Measurements from ENCODE around the gene CBFA2T2.

The CBFA2T2 gene

GRCh38 chr20:33516882-33517281, 27.0 kb downstream of the CBFA2T2 start:
- DNase-seq (ENCODE audit: low spot score) = no peak
- no peak for TF ChIP-seq CTCF (IDR thresholded peaks at IDR 0.05; ENCODE audit: extremely low read depth, missing control alignments)

- TF ChIP-seq CTCF (IDR thresholded peaks at IDR 0.05; ENCODE audit: extremely low read depth, missing control alignments) = no peak
- DNase-seq (ENCODE audit: low spot score) = no peak
Observed at GRCh38 chr20:33518071-33518470, 28.2 kb downstream of the CBFA2T2 start.

- DNase-seq (ENCODE audit: low spot score) = no peak
Observed at GRCh38 chr20:33521461-33521860, 31.6 kb downstream of the CBFA2T2 start.

GRCh38 chr20:33522256-33522820, 32.4 kb downstream of the CBFA2T2 start:
- TF ChIP-seq CTCF (IDR thresholded peaks at IDR 0.05; ENCODE audit: extremely low read depth, missing control alignments) = no peak
- no peak for DNase-seq (ENCODE audit: low spot score)

More at GRCh38 chr20:33521461-33521860, 31.6 kb downstream of the CBFA2T2 start:
- no peak for TF ChIP-seq CTCF (IDR thresholded peaks at IDR 0.05; ENCODE audit: extremely low read depth, missing control alignments)

- no peak for TF ChIP-seq CTCF (IDR thresholded peaks at IDR 0.05; ENCODE audit: extremely low read depth, missing control alignments)
Observed at GRCh38 chr20:33524261-33524660, 34.4 kb downstream of the CBFA2T2 start.

GRCh38 chr20:33526769-33527168, 36.9 kb downstream of the CBFA2T2 start:
- DNase-seq (ENCODE audit: low spot score) = no peak
- TF ChIP-seq CTCF (IDR thresholded peaks at IDR 0.05; ENCODE audit: extremely low read depth, missing control alignments) = no peak

More at GRCh38 chr20:33524261-33524660, 34.4 kb downstream of the CBFA2T2 start:
- no peak for DNase-seq (ENCODE audit: low spot score)

- no peak for DNase-seq (ENCODE audit: low spot score)
- TF ChIP-seq CTCF (IDR thresholded peaks at IDR 0.05; ENCODE audit: extremely low read depth, missing control alignments) = no peak
Observed at GRCh38 chr20:33531047-33531877, 41.4 kb downstream of the CBFA2T2 start.

All from GM20000 (cell line).